Tibial nerve (tissue), 3 donors: ENCODE data around the gene HTRA2.

Experiments
- CTCF ChIP-seq, 5 experiments: fragments of 200-600 bp in 3 of 5; fragments of 450-650 bp in 2 of 5; sonication (generic) in 3 of 5; IDR thresholded peaks; one replicate each; pipeline ENCODE4 v1.5.1; 2016 to 2019; ENCODE audit warnings: antibody characterized with exemption in 5 of 5, mild to moderate bottlenecking in 3 of 5, moderate library complexity in 2 of 5
- POLR2A ChIP-seq, 2 donors: fragments of 450-650 bp; IDR thresholded peaks; one replicate each; pipeline ENCODE4 v1.6.1; 2017; ENCODE audit warnings: antibody characterized with exemption in 2 of 2, mild to moderate bottlenecking in 2 of 2, moderate library complexity in 2 of 2

- TF ChIP-seq CTCF (IDR thresholded peaks at IDR 0.05) (no peak), POLR2A (IDR thresholded peaks at IDR 0.05) (no peak)
Measured at GRCh38 chr2:74555610-74556103, 25.9 kb downstream of the HTRA2 start.
